HG03060 (cell line): ENCODE data around the gene SH2D6.
"Not testable (repeated sequence)": the region's sequence is repeated elsewhere in the genome, so short reads cannot be mapped to it uniquely, and the experiment has no call there.

Experiments
- ATAC-seq: cut with Tn5 transposase; IDR thresholded peaks from one replicate; pipeline ENCODE4 v1.9.1; 2021; ENCODE audit warnings: low read depth, moderate number of reproducible peaks; ENCODE audit not compliant: unreplicated experiment

The SH2D6 gene

DNA sequence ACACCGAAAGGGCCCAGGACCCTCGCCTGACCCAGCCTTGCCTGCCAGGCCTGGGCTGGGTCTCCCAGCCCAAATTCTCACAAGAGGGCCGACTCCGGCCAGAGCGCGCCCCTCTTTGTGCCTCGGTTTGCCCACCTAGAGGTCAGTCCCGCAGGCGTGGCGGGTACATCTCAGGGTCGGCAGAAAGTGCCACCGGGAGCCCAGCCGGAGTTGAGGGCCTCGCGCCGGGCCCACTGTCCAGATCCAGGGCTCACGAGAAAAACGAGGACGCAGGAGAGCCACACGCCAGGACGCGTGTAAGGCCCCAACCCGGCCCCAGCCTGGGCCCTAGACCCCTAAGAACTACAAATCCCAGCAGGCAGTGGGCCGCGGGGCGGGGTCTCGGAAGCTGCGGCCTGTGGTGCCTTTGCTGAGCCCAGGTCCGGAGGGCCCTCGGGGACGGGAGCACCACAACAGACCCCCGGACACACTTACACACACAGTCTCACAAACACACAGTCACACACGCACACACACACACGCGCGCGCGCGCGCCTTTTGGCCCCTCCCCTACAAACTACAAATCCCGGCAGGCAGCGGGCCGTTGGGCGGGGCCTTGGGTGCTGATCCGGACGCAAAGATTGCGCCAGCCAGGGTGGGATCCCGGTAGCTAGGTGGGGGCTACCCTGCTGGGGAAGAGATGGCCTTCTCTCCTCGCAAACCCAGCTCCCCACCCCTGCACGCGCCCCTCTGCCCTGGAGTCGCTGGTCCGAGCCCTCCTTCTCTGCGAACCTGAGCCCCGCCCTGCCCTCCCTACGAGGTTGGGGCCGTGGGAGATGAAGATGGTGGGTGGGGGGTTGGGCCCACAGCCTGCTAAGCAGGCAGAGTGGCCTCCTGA is at the start of gene SH2D6:
SH2D6 (plus strand) TSS at position 583 of the 877 bp plus-strand sequence. CDS start 10,752 bp downstream, outside the sequence.
- peak; percentile 58 for ATAC-seq

DNA sequence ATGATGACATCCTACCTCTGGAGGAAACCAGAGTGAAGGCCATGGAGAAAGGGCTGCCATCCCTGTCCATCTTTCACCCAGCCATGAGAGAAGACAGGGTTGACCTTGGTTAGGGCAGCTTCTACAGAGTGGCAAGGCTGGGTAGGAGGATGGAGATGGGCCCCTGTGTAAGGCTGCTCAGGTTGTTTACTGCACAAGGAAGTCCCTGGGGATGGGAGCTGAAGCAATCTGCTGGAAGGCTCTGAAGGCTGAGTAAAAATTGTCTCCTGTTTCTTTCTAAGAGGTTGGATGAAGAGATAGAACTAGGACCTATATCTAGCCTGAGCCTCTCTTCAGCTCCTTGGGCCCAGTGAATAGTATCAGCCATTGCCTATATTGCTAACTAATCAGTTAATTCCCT is 49.6 kb upstream of the SH2D6 start:
- ATAC-seq = no peak

DNA sequence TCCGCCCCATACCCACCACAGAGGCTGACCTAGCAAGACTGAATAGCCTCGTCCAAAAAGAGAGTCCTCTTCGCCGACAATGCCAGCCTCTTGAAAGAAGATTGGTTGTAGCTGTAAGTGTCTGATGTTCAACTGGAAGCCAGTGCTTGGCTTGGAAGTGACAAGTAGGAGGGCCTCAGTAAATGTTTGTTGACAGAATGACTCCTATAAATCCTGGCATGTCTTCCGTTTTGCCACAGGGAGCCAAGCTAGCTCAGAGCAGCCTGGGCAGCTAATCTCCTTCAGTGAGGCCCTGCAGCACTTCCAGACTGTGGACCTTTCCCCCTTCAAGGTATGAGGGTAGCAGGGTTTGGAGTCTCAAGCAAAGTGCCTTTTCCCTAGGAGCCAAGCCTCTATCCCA is 49.0 kb upstream of the SH2D6 start:
- no peak for ATAC-seq

DNA sequence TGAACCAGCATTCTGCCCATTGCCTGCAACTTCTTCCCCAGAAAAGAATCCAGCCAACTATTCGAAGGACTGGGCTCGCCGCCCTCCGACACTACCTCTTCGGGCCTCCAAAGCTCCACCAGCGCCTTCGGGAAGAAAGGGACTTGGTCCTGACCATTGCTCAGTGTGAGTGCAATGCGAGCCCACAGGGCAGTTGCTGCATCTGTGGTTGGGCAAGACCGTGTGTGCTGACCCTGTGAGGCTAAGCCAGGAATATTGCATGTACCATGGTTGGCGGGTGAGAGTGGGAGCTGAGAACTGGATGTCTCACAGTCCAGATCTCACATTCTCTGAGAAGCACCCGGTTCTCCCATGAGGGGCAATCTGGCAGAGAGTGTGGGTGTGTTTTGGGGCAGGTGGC is 47.5 kb upstream of the SH2D6 start:
- ATAC-seq = no peak

DNA sequence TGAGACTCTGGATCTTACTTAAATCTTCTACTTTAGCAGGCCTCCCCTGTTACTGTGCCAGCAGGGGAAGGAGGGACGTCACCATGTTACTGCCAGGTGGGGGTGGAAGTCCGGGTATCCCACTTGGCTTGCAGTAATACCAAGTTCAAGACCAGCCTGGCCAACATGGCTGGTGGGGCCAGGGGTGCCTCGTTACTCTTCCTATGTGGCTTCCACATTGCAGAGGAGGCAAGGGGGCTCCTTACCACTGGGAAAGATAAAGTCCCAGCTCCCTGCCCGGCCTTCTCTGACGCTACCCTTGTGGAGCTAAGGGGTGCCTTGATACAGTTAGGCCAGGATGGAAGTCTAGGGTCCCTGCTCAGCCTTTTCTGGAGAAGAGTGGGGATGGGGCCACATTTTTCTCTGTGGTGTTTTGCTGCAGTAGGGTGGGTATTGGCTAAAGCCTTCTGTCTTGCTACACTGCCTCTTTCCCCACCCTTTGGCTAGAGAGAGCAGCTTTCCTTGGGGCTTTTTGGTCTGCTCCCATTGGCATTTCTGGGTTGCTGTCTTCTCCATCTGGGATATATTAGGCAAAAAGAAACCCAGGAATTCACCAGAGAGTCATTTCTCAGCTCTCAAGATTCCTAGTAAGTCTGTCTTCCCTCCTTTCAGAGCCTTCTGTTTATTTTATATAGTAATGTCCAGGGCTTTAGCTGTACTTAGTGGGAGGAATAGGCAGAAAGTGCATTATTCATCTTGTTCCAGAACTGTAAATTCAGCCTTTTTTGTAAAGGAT is 42.0 kb upstream of the SH2D6 start:
- ATAC-seq = no peak

DNA sequence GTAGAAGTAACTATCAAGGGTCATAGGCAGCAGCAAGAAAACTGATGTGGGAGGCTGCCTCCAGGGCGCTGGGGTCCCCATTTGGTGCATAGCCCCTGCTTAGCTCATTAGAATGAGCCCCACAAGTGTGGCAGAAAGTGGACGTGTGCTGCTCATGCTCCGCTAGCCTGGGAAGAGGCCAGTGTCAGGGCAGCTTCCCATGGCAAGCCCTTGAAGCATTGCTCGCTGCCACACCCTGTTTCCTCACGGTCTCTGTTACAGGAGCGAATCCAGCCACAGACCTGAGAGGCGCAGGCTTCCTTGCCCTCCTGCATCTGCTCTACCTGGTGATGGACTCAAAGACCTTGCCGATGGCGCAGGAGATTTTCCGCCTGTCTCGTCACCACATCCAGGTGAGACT is 41.4 kb upstream of the SH2D6 start:
- ATAC-seq = no peak

DNA sequence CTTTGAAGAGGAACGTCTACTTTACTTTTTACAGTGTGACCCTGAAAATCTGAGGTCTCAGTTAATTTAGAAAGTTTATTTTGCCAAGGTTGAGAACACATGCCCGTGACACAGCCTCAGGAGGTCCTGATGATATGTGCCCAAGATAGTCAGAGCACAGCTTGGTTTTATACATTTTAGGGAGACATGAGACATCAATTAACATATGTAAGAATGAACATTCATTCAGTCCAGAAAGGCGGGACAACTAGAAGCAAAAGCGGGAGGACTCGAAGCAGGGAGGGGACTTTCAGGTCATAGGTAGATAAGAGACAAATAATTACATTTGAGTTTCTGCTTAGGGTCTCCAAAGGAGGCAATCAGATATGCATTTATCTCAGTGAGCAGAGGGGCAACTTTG is 40.3 kb upstream of the SH2D6 start:
- ATAC-seq = no peak

DNA sequence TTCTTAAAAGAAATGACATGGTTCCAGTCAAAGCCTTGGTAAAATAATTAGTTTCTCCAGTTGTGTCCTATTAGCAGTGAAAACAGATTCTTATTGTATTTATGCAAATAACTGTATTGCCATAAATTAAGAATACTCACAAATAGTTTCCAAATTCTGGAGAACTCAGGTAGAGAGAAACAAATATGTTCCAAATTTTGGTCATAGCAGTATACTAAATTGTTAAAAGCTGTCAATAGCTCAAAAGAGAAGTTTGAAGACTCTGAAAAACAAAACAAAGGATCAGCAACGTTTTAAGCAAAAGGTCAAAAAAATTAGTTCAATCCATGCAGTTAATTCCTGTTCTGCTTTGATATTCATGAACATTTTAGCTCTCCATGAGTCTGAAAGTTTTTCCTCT is 38.5 kb upstream of the SH2D6 start:
- ATAC-seq = no peak

DNA sequence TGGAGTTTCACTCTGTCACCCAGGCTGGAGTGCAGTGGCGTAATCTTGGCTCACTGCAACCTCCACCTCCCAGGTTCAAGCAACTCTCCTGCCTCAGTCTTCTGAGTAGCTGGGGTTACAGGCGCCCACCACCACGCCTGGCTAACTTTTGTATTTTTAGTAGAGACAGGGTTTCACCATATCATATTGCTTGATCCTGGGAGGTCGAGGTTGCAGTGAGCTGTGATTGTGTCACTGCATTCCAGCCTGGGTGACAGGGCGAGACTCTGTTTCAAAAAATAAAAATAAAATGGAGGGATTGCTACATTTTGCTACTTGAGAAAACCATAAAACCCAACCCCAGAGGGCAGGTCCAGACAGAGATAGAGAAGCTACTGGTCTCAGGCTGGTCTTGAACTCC is 35.4 kb upstream of the SH2D6 start:
- not testable (repeated sequence) for ATAC-seq

DNA sequence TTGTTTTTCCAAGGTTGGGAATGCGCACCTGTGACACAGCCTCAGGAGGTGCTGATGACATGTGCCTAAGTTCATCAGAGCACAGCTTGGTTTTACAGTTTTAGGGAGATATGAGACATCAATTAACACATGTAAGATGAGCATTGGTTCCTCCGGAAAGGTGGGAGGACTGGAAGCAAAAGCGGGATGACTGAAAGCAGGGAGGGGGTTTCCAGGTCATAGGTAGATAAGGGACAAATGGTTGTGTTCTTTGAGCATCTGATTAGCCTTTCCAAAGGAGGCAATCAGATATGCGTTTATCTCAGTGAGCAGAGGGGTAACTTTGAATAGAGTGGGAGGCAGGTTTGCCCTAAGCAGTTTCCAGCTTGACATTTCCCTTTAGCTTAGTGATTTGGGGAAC is 34.7 kb upstream of the SH2D6 start:
- no peak for ATAC-seq

DNA sequence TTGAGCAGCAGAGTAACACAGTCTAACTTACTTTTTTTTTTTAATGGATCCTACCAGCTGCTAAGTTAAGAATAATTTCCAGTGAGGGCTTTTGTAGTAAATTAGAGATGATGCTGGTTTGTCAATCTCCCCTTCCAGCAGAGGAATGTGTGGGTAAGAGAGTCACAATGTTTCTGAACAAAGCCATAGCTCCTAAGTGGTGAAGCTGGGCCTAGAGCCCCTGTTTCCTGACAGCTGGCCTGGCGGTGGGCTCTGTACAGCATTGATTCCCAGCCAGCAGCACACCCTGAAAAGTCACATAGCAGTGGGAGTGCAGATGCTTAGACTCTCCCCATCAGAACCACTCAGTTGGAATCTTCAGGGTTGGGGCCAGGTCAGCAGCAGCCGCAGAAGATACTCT is 32.8 kb upstream of the SH2D6 start:
- ATAC-seq = no peak

DNA sequence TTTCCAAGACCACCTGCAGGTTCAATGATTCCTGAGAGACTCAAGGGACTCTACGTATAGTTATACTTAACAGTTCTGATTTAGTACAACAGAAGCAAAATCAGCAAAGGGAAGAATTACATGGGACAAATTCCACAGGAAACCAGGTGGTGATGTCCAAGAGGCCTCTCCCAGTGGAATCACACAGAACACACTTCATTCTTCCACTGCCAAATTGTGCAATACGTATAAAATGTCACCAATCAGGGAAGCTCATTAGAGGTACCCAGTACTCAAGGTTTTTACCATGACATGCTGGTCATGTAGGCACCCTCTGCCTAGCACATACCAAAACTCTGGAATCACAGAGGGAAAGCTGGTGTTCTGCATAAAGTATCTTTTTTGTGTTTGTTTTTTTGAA is 30.8 kb upstream of the SH2D6 start:
- ATAC-seq = no peak

DNA sequence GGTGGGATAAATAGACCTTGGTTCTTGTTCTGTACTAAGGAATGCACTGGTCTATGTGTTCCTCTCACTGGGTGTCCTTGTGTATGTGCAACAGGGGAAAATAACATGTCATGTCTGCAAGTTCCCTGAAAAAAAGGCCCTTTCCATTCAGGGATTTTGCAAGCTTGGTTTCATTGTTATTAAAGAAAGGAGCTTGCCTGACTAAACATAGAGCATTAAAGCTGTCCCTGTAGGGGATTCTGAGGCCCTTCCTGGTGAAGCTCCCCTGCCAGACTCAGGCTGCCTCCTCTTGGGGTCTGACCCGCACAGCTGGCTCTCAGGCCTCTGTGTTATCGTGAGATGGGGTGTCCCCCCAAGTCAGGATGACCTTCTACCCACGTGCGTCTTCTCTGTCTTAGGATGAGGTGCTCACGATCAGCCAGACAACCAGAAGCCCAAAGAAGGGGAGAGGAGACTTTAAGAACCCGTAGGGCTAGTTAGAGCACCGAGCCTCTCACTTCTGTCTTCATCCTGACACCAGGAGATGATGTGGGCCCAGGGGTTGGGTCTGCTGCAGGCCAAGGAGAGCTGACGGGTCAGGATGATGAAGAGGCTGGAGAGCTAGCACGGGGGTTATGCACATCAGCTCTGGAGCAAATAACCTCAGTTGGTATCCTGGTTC is 29.5 kb upstream of the SH2D6 start:
- no peak for ATAC-seq

DNA sequence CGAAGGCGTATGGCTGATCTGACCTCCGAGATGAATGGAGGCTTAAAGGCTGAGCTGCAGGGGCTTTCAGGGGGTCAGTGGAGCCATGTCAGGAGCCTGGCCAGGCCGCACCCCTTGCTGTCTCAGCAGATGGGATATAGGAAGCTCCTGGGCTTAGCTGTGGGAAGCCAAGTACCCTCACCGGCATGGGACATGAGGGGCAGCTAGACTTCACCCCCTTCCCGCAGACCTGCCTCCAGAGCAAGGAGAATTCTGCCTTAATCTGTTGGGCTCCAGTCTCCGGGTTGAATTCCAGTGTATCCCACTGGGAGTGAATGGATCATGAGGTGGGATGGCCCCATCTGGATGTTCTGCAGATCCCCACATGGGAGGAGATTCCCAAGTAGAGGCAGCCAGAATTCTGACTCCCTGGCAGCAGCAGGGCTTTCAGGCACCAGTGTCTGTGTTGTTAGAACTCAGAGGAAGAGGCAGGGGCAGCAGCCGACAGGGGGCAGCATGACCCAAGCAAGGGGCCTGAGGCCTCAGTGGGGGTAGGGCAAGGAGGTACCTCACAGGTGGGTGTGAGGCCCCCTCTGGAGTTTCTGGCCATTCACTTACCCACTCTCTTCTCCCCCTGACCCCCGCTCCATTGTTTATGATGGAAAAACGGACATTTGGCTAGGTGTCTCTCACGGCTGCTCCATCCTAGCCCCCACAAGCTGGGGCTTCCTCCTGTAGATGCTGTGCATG is 27.4 kb upstream of the SH2D6 start:
- no peak for ATAC-seq

DNA sequence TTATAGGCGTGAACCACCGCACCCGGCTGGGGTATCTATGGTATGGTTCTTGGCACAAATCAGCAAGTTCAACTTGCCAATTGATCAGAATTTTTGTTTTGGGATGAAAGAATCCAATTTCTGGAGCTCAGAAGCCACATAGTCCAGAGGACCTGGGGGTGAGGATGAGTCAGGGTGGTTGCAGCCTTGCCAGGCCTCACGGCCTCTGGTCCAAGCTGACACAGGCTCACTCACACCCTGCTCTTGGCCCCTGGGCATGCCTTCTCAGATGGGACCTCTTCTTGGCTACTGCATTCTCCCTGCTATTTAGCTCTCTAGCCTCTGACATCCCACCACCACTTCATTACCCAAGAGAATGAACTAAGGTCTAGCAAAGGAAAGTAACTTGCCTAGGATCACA is 24.7 kb upstream of the SH2D6 start:
- ATAC-seq = no peak

DNA sequence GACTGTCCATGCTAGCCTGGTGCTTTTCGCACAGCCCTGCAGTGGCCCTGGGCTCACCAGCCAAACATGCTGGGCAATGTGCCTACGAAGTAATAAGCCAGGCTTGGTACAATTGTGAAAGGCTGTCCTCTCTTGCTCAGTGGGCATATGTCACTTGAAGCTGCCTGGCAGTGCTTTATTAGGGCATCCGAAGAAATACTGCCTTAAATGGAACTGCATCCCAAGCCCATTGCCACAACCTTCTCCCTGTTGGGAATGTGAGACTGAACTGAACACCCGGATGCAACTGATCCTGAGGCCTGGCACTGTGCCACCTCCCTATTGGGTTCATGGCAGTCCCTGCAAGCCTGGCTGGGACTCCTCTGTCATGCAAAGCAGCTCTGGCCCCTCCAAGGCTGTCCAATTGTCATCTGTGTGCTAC is 24.2 kb upstream of the SH2D6 start:
- ATAC-seq = no peak

DNA sequence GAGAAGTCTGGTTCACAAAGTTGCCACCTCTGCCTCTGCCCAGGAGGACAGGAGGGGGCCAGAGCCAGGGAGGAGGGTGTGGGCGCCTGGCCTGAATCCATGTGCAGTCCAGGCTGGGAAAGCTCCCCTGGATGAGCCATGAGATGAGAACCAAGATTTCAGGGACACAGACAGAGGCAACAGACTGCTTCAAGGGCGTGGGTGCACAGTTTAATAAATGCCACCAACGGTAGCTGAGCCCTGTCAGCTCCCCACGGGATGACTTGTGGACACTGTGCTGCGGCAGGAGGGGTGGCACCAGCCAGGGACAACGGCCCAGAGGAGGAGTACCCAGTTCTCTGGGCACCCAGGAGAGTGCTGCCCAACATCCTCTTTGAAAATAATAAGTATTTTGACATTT is 23.5 kb upstream of the SH2D6 start:
- no peak for ATAC-seq

DNA sequence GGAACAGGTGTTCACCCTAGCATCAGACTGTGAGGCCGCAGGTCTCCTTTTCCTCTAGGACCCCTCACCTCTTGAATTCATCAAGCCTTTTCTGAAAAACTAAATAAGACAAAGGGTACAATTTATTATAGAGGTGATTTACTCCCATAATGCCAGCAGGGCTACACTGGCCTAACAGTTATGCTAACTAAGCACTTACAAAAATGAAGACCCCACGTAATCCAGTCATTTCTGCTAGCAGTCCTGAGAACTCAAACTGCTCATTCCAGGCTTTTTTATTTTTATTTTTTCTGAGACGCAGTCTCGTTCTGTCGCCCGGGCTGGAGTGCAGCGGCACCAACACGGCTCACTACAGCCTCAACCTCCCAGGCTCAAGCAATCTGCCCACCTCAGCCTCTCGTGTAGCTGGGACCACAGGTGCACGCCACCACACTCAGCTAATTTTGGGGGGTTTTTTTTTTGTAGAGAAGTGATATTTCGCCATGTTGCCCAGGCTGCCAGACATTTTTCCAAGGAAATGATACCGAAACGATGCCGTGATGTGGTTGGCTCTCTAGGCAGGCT is 22.5 kb upstream of the SH2D6 start:
- ATAC-seq = no peak

DNA sequence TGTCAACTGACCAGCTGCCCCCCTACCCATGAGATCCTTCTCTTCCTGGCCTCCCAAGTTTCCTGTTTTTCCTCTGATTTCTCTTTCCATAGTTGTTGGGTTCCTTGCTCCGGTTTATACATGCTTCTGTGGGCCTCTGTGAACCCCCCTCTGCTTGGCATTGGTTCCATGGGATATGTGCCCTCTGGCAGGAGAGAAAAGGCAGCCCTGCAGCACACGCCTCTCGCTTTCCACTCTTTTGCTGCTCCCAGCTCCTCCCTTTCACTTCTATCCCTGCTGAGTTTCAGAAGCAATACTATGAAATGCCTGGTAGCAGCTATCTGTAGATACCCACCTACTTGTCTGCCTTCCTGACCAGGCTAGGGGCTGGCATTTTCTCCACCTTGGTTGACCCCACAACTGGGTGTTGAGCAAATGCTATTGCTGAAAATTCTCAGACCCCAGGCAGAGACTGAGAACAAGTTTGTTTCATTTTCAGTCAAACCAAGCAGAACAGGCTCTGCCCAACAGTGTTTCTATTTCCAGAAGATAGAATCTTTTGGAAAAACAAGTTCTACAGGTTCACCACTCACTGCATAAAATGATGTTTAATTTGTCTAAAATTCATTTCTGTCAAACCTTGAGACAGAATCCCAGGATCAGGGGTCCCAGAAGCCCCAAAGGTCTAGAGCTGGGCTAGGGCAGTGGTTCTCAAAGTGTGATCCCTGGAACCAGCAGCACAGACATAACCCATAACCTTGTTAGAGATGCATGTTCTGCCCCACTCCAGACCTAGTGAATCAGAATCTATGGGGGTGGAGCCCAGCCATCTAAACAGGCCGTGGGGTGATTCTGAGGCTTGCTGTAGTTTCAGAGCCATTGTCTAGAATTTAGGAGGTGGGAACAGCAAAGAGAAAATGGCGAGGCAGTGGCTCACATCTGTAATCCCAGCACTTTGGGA is 21.7 kb upstream of the SH2D6 start:
- ATAC-seq = no peak
